ENCODE data around the gene IFRD2. TPM values are rescaled to one million over a fixed set of nuclear protein-coding genes. Genes with fewer than 3 reads are reported as not detected.
"Not testable (repeated sequence)": the region's sequence is repeated elsewhere in the genome, so short reads cannot be mapped to it uniquely, and the experiment has no call there.

The IFRD2 gene
- total RNA-seq, 1 donor from 2014 or later: 65.8 TPM

GRCh38 chr3:50245831-50246516, 46.3 kb downstream of the IFRD2 start:
- ATAC-seq: peak; percentile 76

GRCh38 chr3:50245251-50245745, 46.9 kb downstream of the IFRD2 start:
- ATAC-seq: no peak

- ATAC-seq: not testable (repeated sequence)
Observed at GRCh38 chr3:50244813-50245212, 47.4 kb downstream of the IFRD2 start.

- no peak for ATAC-seq
Observed at GRCh38 chr3:50243543-50243895, 48.7 kb downstream of the IFRD2 start.

- peak; percentile 5 for ATAC-seq
Observed at GRCh38 chr3:50242851-50243542, 49.2 kb downstream of the IFRD2 start.

- no peak for ATAC-seq
Observed at GRCh38 chr3:50242381-50242770, 49.9 kb downstream of the IFRD2 start.

- no peak for ATAC-seq
Observed at GRCh38 chr3:50241713-50242380, 50.4 kb downstream of the IFRD2 start.

- ATAC-seq: no peak
Observed at GRCh38 chr3:50241163-50241562, 51.1 kb downstream of the IFRD2 start.

- no peak for ATAC-seq
Observed at GRCh38 chr3:50239649-50240048, 52.6 kb downstream of the IFRD2 start.

- ATAC-seq: peak; percentile 24
Observed at GRCh38 chr3:50238549-50239026, 53.6 kb downstream of the IFRD2 start.

- peak; percentile 28 for ATAC-seq
Observed at GRCh38 chr3:50237754-50238548, 54.3 kb downstream of the IFRD2 start.

Other genes with a start within 250 kb of the IFRD2 start
- gene RBM5, start 203.5 kb downstream of the IFRD2 start, total RNA-seq: 59.5 TPM
- gene SEMA3F, start 137.1 kb downstream of the IFRD2 start, total RNA-seq: 72.7 TPM
- 0.08 TPM for gene GNAT1, start 100.8 kb downstream of the IFRD2 start, total RNA-seq
- gene SLC38A3, start 87.2 kb downstream of the IFRD2 start, total RNA-seq: 0.60 TPM
- 92.0 TPM for gene GNAI2, start 56.2 kb downstream of the IFRD2 start, total RNA-seq
- 2.4 TPM for gene SEMA3B, start 23.3 kb downstream of the IFRD2 start, total RNA-seq
- gene LSMEM2, start 13.3 kb downstream of the IFRD2 start, total RNA-seq: not detected
- gene HYAL3, start 7.0 kb upstream of the IFRD2 start, total RNA-seq: 4.8 TPM
- 7.6 TPM for gene NAA80, start 7.0 kb upstream of the IFRD2 start, total RNA-seq
- 4.1 TPM for gene HYAL1, start 11.1 kb upstream of the IFRD2 start, total RNA-seq
- gene HYAL2, start 30.3 kb upstream of the IFRD2 start, total RNA-seq: 30.7 TPM
- gene TUSC2, start 35.8 kb upstream of the IFRD2 start, total RNA-seq: 12.2 TPM
- 13.6 TPM for gene RASSF1, start 48.4 kb upstream of the IFRD2 start, total RNA-seq
- gene ZMYND10, start 53.3 kb upstream of the IFRD2 start, total RNA-seq: 0.64 TPM
- gene NPRL2, start 58.3 kb upstream of the IFRD2 start, total RNA-seq: 11.0 TPM
- gene CYB561D2, start 58.4 kb upstream of the IFRD2 start, total RNA-seq: 15.5 TPM
- 19.3 TPM for gene TMEM115, start 67.1 kb upstream of the IFRD2 start, total RNA-seq
- 0.08 TPM for gene CACNA2D2, start 211.2 kb upstream of the IFRD2 start, total RNA-seq